Measurements from ENCODE around the gene GPR22.

Gene GPR22

GRCh38 chr7:107469929-107470328, at the start of gene GPR22:
GPR22 (plus strand) TSS chr7:107470057; CDS start chr7:107474061, 4,004 bp downstream.
- DNase-seq = no peak

DNA sequence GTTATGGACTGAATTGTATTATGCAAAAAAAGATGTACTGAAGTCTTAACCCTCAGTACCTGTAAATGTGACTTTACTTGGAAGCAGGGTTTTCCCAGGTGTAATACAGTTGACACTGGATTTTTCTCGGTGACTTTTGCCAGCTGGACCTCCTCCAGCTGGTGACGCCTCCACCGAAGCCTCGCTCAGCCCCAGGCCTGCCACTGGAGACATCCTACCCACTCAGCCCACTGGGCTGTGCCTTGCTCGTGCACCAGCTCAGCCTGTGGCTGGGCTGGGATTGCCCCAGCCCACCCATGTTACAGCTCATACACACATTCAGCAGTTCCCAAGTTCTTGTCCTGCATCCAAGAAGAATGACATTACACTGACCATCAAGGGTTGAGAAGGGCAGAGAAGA, 42.4 kb upstream of the GPR22 start:
- no peak for DNase-seq

DNA sequence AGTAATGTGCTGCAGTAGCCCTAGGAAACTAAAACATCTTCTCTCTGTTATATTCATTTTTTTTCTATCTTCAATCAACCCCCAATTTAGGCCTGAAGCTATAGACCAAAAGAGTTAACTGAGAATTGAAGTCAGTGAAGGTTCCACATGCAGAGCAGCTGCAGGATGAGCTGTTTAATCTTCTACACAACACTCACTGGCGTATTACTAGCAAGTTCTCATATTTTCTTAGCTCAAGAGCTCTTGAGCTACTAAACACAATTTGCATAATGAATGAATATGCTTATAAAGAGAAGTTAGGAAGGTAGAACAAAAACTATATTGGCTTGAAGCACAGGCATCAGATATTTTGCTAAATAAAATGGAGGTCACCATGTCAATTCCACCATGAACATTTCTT, 41.2 kb upstream of the GPR22 start:
- no peak for DNase-seq

- DNase-seq = no peak
These were observed 39.8 kb upstream of the GPR22 start for GRCh38 chr7:107430057-107430456.

DNA sequence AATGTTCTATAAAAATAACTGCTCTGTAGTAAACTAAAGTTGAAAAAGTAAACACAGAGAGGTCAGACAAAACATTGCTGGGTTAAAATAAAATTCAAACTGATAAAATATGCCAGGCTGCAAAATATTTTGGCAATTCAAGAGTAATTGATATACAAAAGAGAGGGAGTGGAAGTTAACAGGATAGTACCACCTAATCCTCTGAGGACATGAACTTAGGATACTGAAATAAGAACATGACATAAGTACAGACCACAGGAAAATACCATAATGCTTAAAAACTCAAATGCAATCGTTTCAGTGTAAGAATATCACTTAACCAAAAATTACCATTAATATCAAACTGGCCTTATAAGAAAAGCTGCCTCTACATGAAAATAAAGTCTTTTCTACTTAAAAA, 37.6 kb upstream of the GPR22 start:
- DNase-seq = no peak

- no peak for DNase-seq
These were observed 34.1 kb upstream of the GPR22 start for GRCh38 chr7:107435749-107436148.

DNA sequence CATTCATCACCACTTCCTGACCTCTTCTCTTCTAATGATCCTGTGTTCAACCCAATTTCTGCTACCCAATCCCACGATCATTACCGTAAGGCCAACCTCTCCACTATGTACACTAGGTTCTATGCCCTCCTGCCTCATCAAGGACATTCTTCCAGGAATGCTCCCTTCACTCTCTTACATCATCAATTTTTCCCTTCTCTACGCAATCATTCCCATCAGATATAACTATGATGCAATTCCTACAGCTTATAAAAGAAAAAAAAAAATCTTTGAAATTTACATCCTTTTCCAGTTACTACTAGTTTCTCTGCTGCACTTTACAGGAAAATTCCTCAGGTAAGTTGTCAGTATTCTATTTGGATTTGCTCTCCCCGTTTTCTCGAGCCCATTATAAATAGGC, 30.8 kb upstream of the GPR22 start:
- no peak for DNase-seq

DNA sequence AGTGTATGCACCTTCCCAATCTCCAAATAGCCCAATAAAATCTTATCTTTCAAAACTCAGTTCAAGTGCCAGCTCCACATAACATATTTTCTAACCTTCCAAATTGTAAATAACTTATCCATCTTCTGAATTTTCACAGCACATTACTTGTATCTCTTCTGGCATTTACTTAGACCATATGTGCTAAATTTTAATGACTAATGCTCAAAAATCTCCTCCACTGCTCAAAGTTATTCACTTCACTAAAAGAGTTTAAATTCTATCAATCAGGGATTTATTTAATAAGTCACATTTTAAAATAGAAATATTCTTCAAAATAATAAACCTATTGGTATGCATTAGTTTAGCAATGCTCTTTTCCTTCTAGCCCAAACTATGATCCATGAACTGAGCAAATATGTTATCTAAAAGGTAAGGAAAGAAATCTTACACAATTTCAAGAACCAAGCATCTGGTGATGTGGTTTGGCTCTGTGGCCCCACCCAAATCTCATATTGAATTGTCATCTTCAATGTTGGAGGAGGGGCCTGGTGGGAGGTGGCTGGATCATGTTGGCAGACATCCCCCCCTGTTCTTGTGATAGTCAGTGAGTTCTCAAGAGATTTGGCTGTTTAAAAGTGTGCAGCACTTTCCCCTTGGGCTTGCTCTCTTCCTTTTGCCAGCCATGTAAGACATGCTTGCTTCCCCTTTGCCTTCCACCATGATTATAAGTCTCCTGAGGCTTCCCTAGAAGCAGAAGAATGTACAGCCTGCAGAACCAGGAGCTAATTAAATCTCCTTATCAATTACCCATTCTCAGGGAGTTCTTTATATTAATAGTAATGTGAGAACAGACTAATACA, 28.1 kb upstream of the GPR22 start:
- DNase-seq = no peak

DNA sequence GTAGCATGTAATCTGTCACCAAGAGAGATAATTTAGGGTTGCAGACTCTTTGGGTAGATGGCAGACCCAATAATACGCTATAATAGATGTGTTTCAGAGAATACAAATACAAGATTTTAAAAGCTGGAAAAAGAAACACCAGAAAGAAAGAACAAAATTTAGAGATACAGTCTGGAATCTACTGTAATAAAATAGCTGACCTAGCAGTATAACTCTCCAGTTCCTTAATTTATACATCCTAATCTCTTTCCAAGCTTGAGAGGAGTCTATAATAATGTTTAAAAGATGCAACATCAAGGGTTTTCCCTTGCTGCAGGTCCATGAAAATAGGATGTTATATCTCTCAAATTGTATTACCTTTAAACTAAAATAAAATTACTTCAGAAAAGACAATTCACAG, 27.2 kb upstream of the GPR22 start:
- no peak for DNase-seq

DNA sequence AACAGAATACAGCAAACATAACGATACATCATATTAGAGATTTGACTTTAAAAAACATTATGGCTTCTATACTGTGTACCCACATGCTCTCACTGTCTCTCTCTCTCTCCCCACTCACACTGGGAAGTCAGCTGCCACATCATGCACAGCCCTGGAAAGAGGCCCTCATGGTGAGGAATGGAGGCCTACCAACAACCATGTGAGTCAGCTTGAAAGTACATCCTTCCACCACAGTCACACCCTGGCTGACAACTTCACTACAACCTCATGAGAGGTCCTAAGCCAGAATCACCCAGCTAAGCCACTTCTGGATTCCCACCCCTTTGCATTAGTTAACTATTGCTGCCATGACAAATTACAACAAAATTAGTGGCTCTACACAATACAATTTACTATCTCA, 23.3 kb upstream of the GPR22 start:
- DNase-seq = peak; percentile 2

GRCh38 chr7:107446988-107447387, 22.9 kb upstream of the GPR22 start:
- no peak for DNase-seq

DNA sequence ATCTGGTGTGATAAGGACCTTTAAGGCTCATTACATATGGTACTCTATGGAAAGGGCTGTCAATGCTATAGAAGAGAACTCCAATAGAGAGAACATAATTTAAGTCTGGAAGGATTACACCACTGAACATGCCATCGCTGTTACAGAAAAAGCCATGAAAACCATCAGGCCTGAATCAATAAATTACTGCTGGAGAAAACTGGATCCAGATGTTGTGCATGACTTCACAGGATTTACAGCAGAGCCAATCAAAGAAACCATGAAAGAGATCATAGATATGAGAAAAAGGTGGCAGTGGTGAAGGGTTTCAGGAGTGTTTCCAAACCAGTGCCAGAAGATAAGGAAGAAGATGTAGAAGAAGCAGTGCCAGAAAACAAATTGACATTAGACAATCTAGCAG, 18.9 kb upstream of the GPR22 start:
- no peak for DNase-seq

DNA sequence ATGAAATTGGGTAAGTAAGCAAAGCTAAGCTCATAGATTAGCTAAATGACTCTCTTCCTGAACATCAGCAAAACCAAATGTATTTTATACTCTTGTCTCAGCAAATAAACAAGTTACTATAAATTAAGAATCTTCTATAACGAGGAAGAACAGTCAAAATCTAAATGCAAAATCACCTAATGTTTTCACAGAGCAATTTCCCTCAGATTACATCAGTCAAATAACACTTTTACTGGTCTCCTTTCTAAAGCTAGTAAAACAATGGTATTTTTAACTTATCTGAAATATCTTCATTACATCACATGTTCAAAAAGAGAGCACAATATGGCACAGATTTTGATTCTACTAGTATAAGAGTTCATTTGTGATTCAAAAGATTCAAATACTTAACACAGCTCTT, 16.5 kb upstream of the GPR22 start:
- no peak for DNase-seq

DNA sequence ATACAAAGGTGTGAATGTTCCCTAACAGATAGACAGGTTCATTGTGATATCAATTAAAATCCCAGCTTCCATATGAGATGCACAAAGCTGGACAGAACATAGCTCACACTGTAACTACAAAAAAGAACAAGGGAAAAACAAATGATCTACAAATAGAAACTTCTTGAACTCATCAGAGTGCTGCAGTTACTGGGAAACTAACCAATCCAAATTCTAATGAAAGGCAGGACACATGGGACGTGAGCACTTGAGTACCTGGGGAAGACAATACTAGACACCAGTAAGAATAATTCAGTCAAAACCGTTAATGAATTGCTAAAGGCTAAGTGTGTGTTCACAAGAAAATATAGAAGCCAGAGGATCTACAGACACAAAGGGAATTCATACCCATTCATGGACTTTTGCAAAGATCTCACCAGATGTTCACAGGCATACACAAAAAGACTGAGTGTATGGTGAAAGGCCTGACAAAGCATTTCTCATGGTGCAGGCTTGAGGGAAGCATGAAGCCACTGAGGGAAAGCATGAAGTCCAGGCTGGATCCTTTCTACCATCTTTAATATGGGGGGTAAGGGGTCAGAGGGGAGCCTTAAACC, 7.8 kb upstream of the GPR22 start:
- DNase-seq = no peak

- DNase-seq = peak; percentile 38
These were observed 6.4 kb upstream of the GPR22 start for GRCh38 chr7:107463139-107464078.

GRCh38 chr7:107464666-107465226, 5.1 kb upstream of the GPR22 start:
- no peak for DNase-seq

DNA sequence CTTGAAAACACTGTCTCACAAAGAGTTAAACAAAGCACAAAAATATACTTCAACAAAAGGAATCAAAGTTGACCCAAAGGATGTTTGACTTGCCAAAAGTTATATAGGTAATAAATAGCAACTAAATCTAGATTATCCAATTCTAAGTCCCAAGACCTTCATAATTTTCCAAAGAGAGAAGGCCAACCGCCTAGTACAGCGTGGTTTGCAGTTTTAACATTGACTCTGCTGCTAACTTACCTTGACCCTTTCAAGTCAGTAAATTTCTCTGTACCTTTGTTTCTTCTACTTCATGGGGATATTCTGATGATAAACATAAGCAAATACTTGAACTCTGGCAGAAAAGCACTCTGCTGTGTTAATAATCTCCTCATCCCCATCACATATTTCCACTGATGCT, 1.9 kb upstream of the GPR22 start:
- no peak for DNase-seq

DNA sequence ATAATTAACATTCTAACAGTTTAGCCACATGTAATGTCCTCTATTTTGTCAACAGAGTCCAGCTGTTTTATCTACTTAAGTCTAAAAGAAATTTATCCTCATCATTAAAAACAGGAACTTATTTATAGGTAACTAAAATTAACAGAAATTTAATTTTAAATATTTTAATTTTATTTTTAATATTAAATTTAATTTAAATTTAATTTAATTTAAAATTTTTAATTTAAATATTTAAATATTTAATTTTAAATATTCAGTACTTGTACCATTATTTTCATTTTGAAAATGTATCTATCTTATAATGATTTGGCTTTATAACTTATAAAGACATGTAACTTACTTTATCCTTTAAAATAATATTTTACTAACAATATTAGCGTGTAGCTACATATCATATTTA, 1.0 kb upstream of the GPR22 start:
- no peak for DNase-seq

DNA sequence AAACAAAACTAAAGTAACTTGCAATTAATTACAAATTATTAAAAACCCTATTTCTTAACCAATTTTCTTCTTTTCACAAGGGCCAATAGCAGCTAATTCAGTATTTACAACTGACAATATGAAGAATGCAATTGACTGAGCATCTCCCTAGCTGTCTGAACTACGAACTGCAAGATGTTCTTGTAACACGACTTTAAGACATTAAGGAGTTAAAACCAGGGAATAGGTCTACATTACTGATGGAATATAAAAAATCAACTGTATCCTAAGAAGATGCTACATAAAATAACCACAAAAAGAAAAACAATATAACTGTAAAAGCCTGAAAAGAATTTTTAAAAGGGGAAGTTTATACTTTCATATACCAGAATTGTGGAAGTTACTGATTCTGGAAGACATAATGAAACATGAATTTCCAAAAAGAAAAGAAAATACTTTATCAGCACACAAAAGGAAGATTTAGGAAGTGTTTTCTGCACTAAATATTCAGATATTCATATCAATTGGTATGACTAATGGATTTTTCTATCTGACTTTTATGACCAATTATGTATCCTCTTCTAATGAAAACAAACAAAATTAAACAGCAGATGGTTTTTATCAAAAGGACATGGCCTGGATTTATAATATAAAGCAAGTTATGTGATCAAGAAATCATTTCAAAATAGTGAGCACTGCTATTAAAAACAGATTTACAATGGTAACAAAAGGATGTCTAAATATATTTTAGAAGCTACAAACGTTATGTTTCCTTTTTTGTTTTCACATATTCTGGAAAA, 1.6 kb downstream of the GPR22 start:
- peak; percentile 32 for DNase-seq

GRCh38 chr7:107472116-107472515, 2.3 kb downstream of the GPR22 start:
- DNase-seq = no peak

DNA sequence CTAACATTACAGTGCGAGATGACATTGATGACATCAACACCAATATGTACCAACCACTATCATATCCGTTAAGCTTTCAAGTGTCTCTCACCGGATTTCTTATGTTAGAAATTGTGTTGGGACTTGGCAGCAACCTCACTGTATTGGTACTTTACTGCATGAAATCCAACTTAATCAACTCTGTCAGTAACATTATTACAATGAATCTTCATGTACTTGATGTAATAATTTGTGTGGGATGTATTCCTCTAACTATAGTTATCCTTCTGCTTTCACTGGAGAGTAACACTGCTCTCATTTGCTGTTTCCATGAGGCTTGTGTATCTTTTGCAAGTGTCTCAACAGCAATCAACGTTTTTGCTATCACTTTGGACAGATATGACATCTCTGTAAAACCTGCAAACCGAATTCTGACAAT, 4.3 kb downstream of the GPR22 start:
- DNase-seq = no peak

DNA sequence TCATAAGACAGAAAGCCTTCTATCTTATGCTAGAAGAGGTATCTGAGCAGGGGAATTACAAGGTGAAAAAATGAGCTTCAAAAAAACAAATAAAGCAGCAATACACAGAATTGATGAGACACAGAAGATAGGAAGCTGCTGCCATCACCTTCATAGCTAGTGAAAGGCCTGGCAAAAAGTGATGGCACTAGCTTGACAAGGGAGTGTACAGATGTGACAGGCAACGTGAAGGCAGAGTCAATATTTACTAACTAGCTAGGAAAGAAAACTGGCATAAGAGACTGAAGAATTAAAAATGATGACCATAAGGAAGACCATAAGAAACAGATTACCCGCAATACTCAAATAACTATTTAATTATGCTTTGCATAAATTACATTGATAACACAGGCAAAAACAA, 9.4 kb downstream of the GPR22 start:
- DNase-seq = no peak

All from suppressor macrophage treated with lipopolysaccharide for 4 hours (primary cell).